ENCODE measurements around the gene NPBWR2. TPM values are rescaled to one million over a fixed set of nuclear protein-coding genes. Genes with fewer than 3 reads are reported as not detected.

NPBWR2 gene
- total RNA-seq, 2 donors from 2014 or later: not detected

DNA sequence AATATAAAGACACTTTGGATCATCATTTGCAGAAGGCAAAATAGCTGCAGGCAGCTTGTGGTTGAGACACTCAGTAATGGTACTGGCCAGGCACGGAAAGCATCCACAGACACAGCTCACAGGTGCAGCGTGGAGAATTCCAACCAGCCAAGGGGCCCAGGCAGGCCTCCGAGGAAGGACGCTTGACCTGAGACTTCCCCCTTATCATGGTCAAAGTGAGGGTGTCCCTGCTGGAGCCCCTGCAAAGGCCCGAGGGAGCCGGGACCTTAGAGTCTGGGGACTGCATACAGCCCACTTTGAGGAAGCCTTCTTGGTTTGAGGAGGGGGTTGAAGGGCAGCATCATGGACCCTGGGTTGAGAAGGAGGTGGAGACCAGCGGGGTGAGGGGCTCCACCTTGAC lies 41.8 kb upstream of the NPBWR2 start:
- Mint-ChIP-seq H3K4me1 (ENCODE audit: low read depth in 2 of 2) (peaks cover 6% of the 10 kb centered on the region in 2 donors), H3K4me3 (no peak overlapping the region), H3K27me3 (no peaks in the 10 kb centered on the region), H3K9me3 (peaks cover 8% of the 10 kb centered on the region), H3K27ac (no peak overlapping the region), H3K36me3 (peaks cover 11% of the 10 kb centered on the region)
- ATAC-seq (no peak), DNase-seq (ENCODE audit: low spot score) (peak; percentile 35)

DNA sequence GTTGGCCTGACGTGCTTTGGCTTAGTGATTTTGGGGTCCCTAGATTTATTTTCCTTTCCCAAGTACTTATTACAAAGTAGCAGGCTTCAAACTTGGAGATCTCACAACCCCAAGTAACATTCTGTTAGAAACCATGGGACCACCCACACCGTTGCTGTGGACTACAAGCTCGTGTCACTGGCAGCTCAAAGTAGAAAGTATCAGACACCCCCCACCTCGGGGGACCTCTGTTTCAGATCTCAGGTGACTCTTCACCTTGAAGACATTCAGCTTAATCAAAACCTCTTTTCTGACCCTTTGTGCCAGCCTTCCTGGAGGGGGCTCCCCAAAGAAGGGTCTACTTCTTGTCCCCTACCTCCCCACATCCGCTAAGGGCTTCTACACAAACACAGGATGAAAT lies 41.2 kb upstream of the NPBWR2 start:
- H3K27me3 Mint-ChIP-seq: no peaks in the 10 kb centered on the region
- DNase-seq (ENCODE audit: low spot score) (peak; percentile 5), ATAC-seq (no peak)
- peaks cover 8% of the 10 kb centered on the region for H3K9me3 Mint-ChIP-seq
- peaks cover 12% of the 10 kb centered on the region for H3K36me3 Mint-ChIP-seq
- H3K4me3 Mint-ChIP-seq: no peak overlapping the region
- H3K4me1 Mint-ChIP-seq (ENCODE audit: low read depth in 2 of 2): peaks cover 6% of the 10 kb centered on the region in 2 donors
- no peak overlapping the region for H3K27ac Mint-ChIP-seq

DNA sequence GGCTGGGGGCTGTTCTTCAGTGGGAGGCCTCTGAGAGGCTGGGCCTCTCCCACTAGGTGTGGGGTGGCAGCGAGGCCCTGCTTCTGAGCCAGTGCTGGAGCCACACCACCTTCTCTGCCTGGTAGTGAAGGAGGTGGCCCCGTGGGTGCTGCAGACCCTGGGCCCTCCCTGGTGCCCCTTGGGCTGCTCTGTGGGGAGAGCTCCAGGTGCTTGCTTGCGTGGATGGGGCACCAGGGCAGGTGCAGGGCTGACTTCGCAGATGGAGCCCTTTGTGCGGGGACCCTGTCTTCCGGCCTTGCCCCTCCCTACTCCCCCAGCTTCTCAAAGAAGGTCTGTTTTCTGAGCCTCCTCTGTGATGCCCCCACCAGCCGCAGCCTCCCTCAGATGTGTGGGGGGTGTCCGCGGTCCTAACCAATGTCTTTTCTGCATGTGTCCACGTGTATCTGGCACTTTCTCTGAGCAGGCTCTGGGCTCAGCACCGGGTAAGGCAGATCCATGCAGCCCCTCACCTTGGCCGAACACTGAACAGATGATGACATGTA lies 39.6 kb upstream of the NPBWR2 start:
- peak; percentile 31 for DNase-seq (ENCODE audit: low spot score)
- Mint-ChIP-seq H3K27ac (no peak overlapping the region), H3K4me1 (ENCODE audit: low read depth in 2 of 2) (peaks cover 5 to 6% of the 10 kb centered on the region in 2 donors), H3K9me3 (peaks cover 8% of the 10 kb centered on the region), H3K27me3 (peaks cover 4 to 5% of the 10 kb centered on the region in 2 donors), H3K4me3 (no peak overlapping the region), H3K36me3 (peaks cover 12% of the 10 kb centered on the region)
- no peak for ATAC-seq

DNA sequence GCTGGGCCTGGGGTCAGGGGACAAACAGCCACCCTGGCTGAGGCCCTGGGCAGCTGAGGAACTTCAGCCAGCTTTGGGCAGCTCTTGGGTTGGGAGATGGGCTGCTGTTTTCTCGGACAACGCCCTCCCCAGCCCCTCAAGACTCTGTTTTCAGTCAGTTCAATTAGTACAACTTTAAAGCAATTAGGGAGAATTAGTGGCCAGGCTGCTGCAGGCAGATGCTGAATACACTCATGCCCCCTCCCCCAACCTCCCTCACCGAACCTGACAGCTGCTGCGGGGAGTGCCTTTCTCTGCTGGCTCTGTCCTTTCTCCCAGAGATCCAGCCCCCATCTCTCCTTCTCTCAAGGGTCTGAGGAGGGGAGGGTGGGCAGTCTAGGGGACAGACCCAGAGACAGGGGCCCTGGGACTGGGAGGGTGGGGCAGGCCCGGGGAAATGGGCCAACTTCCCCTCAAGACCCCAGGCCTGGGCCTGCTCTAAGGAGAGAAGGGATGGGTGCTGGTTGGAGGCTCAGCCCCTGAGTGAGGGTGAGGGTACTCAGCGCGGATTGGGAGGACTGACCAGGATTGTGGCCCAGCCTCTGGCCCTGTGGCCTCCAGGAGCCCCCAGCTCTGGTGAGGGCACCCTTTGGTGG lies 39.1 kb upstream of the NPBWR2 start:
- DNase-seq (ENCODE audit: low spot score): peak; percentile 34
- Mint-ChIP-seq H3K9me3 (peaks cover 8% of the 10 kb centered on the region), H3K4me3 (no peak overlapping the region), H3K36me3 (peaks cover 12% of the 10 kb centered on the region), H3K27ac (no peak overlapping the region), H3K4me1 (ENCODE audit: low read depth in 2 of 2) (peaks cover 5 to 6% of the 10 kb centered on the region in 2 donors), H3K27me3 (peaks cover 4 to 6% of the 10 kb centered on the region in 2 donors)
- no peak for ATAC-seq

DNA sequence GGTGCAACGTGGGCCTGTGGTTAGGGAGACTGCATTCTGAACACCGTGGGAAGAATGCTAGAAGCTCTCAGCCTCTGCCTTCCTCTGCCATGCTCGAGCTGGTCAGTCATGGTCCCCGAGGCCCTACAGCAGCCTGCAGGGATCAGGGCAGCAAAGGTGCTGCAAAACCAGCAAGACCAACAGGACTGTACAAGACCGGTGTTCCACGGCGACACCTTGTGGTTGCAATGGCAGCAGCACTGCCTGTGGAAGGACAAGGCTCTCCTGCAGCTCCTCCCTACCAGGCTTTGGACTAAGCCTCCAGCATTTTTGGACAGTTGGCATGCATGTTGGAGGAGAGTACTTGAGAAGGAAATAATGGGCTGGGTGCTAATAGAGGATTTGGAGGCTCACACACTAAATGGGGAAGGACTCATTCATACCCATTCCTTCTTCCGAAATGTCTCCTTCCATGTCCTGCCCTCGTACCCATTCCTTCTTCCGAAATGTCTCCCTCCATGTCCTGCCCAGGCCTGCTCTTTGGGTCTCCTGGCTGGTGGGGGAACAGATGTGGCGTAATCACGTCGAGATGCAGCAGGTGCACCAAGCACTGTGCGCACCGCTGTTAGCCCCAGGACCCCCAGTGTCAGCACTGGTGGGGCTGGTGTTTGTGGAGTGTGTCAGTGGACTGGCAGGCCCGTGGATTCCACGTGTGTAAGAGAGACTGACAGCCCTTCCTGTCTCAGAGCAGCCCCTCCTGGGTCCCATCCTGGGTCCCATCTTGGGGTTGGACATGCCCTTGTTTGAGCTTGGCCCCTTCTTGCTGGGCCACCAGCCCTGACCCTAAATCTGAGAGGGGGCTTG lies 38.3 kb upstream of the NPBWR2 start:
- no peak for ATAC-seq
- peak; percentile 40 for DNase-seq (ENCODE audit: low spot score)

DNA sequence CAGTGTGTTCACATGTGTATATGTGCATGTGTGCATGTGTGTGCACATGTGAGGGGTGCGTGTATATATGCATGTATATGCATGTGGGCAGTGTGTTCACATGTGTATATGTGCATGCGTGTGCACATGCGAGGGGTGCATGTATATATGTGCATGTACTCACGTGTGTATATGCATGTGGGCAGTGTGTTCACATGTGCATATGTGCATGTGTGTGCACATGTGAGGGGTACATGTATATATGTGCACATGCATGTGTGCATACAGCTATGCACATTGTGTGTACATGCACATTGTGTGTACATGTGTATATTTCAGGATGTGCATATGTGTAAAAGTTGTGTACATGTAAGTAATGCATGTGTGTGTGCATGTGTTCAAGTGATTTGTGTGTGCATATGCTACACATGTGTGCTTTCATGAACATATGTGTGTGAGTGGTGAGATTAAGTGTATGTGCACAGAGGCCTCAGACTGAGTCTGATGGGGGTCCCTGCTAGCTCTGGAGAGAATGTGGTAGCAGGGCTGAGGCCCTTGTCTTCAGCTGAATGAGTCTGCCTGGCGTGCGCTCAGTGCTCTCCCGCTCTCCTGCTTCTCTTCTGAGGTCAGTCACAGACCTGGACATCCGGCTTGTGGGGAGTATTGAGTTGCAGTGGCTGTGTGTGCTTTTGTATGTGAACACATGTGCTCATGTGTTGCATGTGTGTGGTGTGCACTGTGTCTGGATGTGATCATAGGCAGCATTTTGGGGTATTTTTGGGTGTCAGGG lies 37.0 kb upstream of the NPBWR2 start:
- peaks cover 12% of the 10 kb centered on the region for H3K36me3 Mint-ChIP-seq
- peaks cover 0 to 5% of the 10 kb centered on the region in 2 donors for H3K4me1 Mint-ChIP-seq (ENCODE audit: low read depth in 2 of 2)
- peaks cover 4 to 6% of the 10 kb centered on the region in 2 donors for H3K27me3 Mint-ChIP-seq
- H3K27ac Mint-ChIP-seq: peak overlapping the region in 1 of 2 donors; percentile 35
- ATAC-seq (no peak), DNase-seq (ENCODE audit: low spot score) (peak; percentile 2)
- H3K9me3 Mint-ChIP-seq: peaks cover 8% of the 10 kb centered on the region
- H3K4me3 Mint-ChIP-seq: no peak overlapping the region

More for the DNA sequence above, 38.3 kb upstream of the NPBWR2 start:
- Mint-ChIP-seq H3K9me3 (peaks cover 8% of the 10 kb centered on the region), H3K27me3 (peaks cover 4 to 6% of the 10 kb centered on the region in 2 donors), H3K36me3 (peaks cover 12% of the 10 kb centered on the region), H3K4me3 (no peak overlapping the region), H3K4me1 (ENCODE audit: low read depth in 2 of 2) (peaks cover 4 to 5% of the 10 kb centered on the region in 2 donors), H3K27ac (no peak overlapping the region)

DNA sequence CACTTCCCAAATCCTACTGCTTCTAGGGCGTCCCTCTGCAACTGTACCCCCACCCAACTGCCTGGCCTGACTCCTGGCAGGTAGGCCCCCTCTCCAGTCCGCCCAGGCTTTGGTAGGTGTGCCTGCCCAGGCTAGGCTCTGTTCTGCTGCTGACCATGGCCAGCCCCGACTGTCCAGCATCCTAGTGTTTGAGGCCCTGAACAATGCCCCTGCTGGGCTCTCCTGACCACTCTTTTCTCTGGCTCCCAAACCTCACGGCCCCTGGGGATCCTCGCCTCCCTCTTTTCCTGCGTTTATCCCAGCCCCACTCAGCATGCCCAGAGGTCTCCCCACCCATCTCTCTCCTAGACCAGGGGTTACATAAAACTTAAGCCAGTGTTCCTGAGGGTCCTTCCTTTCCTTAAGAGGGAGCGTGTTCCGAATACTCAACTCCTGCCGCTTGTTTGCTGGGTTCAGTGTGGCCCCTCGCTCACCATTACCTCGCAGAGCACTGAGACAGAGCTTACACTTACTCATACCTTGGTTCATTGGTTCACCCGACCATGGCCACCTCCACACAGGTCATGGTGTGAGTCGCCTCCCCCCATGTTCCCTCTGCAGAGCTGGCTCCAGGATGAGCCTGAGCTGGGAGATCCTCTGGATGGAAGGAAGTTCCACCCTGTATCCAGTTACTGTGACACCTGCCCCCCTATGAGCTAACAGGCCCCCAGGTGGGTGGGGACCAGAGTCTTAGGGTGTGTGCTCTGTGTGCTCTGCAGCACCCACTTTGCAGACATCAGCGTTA lies 35.8 kb upstream of the NPBWR2 start:
- Mint-ChIP-seq H3K36me3 (peaks cover 12% of the 10 kb centered on the region), H3K27me3 (peaks cover 4 to 6% of the 10 kb centered on the region in 2 donors), H3K9me3 (peaks cover 8% of the 10 kb centered on the region), H3K27ac (peak overlapping the region in 1 of 2 donors; percentile 53), H3K4me1 (ENCODE audit: low read depth in 2 of 2) (peaks cover 0 to 5% of the 10 kb centered on the region in 2 donors), H3K4me3 (no peak overlapping the region)
- DNase-seq (ENCODE audit: low spot score) (peak; percentile 34), ATAC-seq (no peak)

DNA sequence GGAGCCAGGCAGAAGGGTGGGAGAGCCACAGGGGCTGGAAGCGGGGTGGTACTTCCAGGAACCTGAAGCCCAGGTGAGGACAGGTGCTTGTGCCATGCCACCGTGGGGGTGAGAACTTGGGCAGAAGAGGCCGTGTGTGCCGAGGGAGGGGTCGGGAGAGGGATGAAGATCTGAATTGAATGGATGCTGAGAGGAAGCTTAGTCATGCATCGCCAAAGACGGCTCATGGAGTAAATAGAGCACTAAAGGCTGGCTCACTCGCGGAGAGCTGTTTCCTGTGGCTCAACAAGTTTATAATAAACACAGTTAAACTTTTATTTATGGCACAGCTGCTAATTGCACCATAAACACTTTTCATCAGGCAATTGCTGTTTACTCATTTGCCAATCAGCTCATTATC lies 35.2 kb upstream of the NPBWR2 start:
- Mint-ChIP-seq H3K36me3 (peaks cover 12% of the 10 kb centered on the region), H3K4me1 (ENCODE audit: low read depth in 2 of 2) (peaks cover 0 to 5% of the 10 kb centered on the region in 2 donors), H3K4me3 (no peak overlapping the region), H3K27ac (no peak overlapping the region), H3K9me3 (peaks cover 8% of the 10 kb centered on the region), H3K27me3 (peaks cover 4 to 6% of the 10 kb centered on the region in 2 donors)
- DNase-seq (ENCODE audit: low spot score): peak; percentile 42
- ATAC-seq: no peak

DNA sequence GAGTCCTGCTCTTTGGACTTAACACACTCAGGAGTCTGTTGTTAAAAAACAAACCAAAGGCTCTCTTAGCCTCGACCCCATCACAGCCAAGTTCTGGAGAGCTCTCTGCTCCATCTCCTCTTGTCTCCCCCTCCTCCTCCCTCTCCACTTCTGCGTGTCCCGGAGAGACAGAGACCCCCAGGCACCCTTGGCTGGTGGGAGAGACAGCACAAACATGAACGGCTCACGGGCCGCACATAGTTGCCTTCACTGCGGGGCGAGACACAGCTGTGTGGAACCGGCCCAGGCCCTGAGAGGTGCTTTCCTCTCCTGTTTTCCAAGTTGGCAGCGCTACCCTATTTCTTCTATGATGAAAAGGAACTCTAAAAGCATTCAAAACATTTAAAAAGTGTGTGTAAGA lies 33.6 kb upstream of the NPBWR2 start:
- Mint-ChIP-seq H3K4me3 (no peak overlapping the region), H3K4me1 (ENCODE audit: low read depth in 2 of 2) (peaks cover 0 to 5% of the 10 kb centered on the region in 2 donors), H3K9me3 (peaks cover 8% of the 10 kb centered on the region), H3K27me3 (peaks cover 4 to 6% of the 10 kb centered on the region in 2 donors), H3K27ac (no peak overlapping the region), H3K36me3 (peaks cover 12% of the 10 kb centered on the region)
- DNase-seq (ENCODE audit: low spot score): peak; percentile 12
- no peak for ATAC-seq

DNA sequence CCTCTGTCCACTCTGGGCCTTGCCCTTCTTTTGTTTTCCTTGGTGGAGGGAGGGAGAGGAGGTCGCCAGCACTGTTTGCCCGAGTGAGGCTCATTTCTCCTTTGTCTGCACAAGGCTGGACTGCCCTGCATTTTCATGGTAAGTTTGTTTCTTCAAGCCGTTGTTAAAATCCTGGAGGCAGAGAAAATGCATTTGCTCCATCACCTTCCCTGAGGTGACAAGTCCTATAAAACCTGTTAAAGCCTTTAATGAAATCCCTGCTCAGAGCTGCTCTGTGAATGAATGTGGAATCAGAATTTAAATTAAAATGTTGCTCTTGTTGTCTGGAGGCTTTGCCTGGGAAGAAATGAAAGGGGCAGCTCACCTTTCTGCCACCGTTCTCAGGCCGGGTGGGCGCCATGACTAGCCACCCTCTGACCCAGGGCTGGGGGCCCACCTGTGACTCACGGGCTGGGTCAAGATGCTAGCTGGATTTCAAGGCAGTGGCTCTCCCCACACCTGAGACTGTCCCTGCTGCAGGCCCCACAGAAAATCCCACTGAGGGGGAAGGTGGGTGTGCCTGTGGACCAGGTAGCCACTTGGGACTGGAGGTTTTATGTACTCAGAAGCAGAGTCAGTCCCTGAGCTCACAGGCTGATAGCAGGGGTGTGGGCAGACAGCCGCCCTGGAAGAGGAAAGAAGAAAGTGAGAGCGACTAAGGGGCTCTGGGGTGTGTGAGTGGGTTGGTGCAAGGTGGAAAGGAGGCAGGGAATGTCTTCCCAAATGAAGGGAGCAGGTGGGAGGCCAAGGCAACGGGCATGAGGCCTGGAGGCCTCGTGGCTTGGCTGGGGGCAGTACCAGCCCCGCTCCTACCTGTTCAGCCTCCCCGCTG lies 32.9 kb upstream of the NPBWR2 start:
- peaks cover 12% of the 10 kb centered on the region for H3K36me3 Mint-ChIP-seq
- DNase-seq (ENCODE audit: low spot score) (peak; percentile 8), ATAC-seq (no peak)
- peaks cover 0 to 5% of the 10 kb centered on the region in 2 donors for H3K4me1 Mint-ChIP-seq (ENCODE audit: low read depth in 2 of 2)
- no peak overlapping the region for H3K4me3 Mint-ChIP-seq
- H3K27ac Mint-ChIP-seq: no peak overlapping the region
- H3K27me3 Mint-ChIP-seq: peaks cover 6 to 8% of the 10 kb centered on the region in 2 donors
- peaks cover 8% of the 10 kb centered on the region for H3K9me3 Mint-ChIP-seq

DNA sequence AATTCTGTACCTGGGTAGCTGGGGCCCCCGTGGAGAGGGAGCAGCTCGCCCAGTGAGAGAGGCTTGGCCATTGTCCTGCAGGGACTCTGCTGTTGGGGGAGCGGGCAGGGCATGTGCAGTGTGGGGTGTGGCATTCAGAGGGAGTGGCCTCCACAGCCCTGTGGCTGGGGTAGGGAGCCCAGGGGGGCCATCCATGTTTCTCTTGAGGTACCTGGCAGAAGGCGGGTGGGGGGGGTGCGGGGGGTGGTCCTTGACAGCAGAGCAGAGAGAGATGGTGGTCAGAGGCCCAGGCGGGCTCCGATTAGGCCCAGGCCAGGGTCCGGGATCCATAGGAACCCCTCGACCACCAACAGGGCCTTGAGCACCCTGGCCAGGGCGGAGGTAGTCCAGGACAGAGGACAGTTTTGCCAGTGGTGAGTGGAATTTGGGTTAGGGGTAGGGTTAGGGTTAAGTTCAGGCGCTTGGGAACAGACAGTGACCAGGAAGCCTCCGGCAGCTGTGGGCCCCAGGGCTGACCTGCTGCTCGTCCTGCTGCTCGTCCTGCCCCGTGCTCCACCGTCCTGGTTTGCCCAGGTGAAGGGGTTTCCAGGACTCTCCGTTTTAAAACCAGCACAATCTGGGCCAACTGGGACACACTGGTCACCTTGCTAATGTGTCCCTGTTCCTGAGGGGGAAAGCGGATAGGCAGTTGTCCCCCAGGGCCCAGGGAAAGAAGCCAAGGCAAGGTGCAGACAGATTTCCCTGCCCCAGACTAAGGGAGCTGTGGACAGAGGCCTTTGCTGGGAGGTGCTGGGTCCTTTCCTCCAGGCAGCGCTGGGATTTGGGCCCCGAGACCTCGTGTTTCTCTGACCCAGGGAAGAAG lies 32.1 kb upstream of the NPBWR2 start:
- Mint-ChIP-seq H3K4me1 (ENCODE audit: low read depth in 2 of 2) (peaks cover 0 to 5% of the 10 kb centered on the region in 2 donors), H3K9me3 (peaks cover 2% of the 10 kb centered on the region), H3K36me3 (peaks cover 4% of the 10 kb centered on the region), H3K4me3 (no peak overlapping the region), H3K27ac (no peak overlapping the region), H3K27me3 (peaks cover 6 to 8% of the 10 kb centered on the region in 2 donors)
- peak; percentile 40 for DNase-seq (ENCODE audit: low spot score)
- ATAC-seq: no peak
